ENCODE data around the gene TNFSF9.

GRCh38 chr19:6518145-6518911 lies 12.5 kb upstream of the TNFSF9 start:
- TF ChIP-seq POLR2A (IDR thresholded peaks at IDR 0.05; ENCODE audit: low read depth), result no peak
- TF ChIP-seq CTCF (IDR thresholded peaks at IDR 0.05), result no peak
- no peak for TF ChIP-seq POLR2AphosphoS5 (IDR thresholded peaks at IDR 0.05)

All from esophagus muscularis mucosa (tissue), 3 donors.